Neutrophil (primary cell): ENCODE data around the gene STARD5.

Experiments
- H3K27ac ChIP-seq: fragments of 200-600 bp; sonication (generic); 2 replicates; pipeline ENCODE4 v1.5.1; 2016; ENCODE audit warnings: mild to moderate bottlenecking, moderate library complexity
- H3K27me3 ChIP-seq: fragments of 200-600 bp; sonication (generic); 2 replicates; pipeline ENCODE4 v1.6.0; 2016; ENCODE audit warnings: mild to moderate bottlenecking
- H3K36me3 ChIP-seq: fragments of 200-600 bp; sonication (generic); 2 replicates; pipeline ENCODE4 v1.5.1; 2017
- H3K4me1 ChIP-seq, 2 experiments: fragments of 200-600 bp in 1 of 2; sonication (generic) in 1 of 2; 1 replicate in 1 of 2; 2 replicates in 1 of 2; pipeline versions ENCODE4 v1.5.1 to v1.6.1; 2013 to 2016; ENCODE audit warnings: low read depth in 1 of 2, low read length in 1 of 2, mild to moderate bottlenecking in 1 of 2, moderate library complexity in 1 of 2; ENCODE audit not compliant: control insufficient read depth in 1 of 2, insufficient read depth in 1 of 2
- H3K4me3 ChIP-seq, 2 experiments: fragments of 200-600 bp in 1 of 2; sonication (generic) in 1 of 2; 1 replicate in 1 of 2; 2 replicates in 1 of 2; pipeline ENCODE4 v1.5.1; 2013 to 2016; ENCODE audit warnings: low read depth in 1 of 2, low read length in 1 of 2, mild to moderate bottlenecking in 1 of 2, moderate library complexity in 1 of 2
- H3K9me3 ChIP-seq: fragments of 200-600 bp; sonication (generic); 2 replicates; pipeline ENCODE4 v1.5.1; 2016
- CTCF ChIP-seq: fragments of 200-600 bp; sonication (generic); IDR thresholded peaks from 2 replicates; pipeline ENCODE4 v1.5.1; 2016; ENCODE audit warnings: antibody characterized with exemption

The STARD5 gene

GRCh38 chr15:81316267-81316666 lies 7.7 kb downstream of the STARD5 start:
- peaks cover 23 to 25% of the 10 kb centered on the region in 2 experiments for H3K4me1 ChIP-seq
- no peaks in the 10 kb centered on the region for H3K9me3 ChIP-seq
- no peaks in the 10 kb centered on the region for H3K27me3 ChIP-seq
- peaks cover 88% of the 10 kb centered on the region for H3K36me3 ChIP-seq
- H3K4me3 ChIP-seq = no peak overlapping the region
- peak overlapping the region; percentile 16 for H3K27ac ChIP-seq
- no peak for TF ChIP-seq CTCF

- H3K4me3 ChIP-seq = no peak overlapping the region
- no peak overlapping the region for H3K27ac ChIP-seq
- no peaks in the 10 kb centered on the region for H3K27me3 ChIP-seq
- no peaks in the 10 kb centered on the region for H3K9me3 ChIP-seq
- H3K4me1 ChIP-seq = peaks cover 28 to 30% of the 10 kb centered on the region in 2 experiments
- peaks cover 91% of the 10 kb centered on the region for H3K36me3 ChIP-seq
- TF ChIP-seq CTCF = no peak
Measured at GRCh38 chr15:81315452-81316175, 8.3 kb downstream of the STARD5 start.

GRCh38 chr15:81314378-81314777 lies 9.6 kb downstream of the STARD5 start:
- TF ChIP-seq CTCF = no peak
- no peaks in the 10 kb centered on the region for H3K27me3 ChIP-seq
- no peaks in the 10 kb centered on the region for H3K9me3 ChIP-seq
- H3K27ac ChIP-seq = peak overlapping the region; percentile 96
- peaks cover 28 to 30% of the 10 kb centered on the region in 2 experiments for H3K4me1 ChIP-seq
- H3K36me3 ChIP-seq = peaks cover 92% of the 10 kb centered on the region
- no peak overlapping the region for H3K4me3 ChIP-seq

GRCh38 chr15:81313686-81314085 lies 10.3 kb downstream of the STARD5 start:
- H3K36me3 ChIP-seq = peaks cover 92% of the 10 kb centered on the region

GRCh38 chr15:81312790-81313543 lies 11.0 kb downstream of the STARD5 start:
- Histone ChIP-seq H3K4me1 (peaks cover 28 to 30% of the 10 kb centered on the region in 2 experiments), H3K27me3 (no peaks in the 10 kb centered on the region), H3K9me3 (no peaks in the 10 kb centered on the region), H3K27ac (peak overlapping the region; percentile 96), H3K36me3 (peaks cover 92% of the 10 kb centered on the region), H3K4me3 (peak overlapping the region in 1 of 2 experiments; percentile 15)
- TF ChIP-seq CTCF = no peak

More at GRCh38 chr15:81313686-81314085, 10.3 kb downstream of the STARD5 start:
- no peak overlapping the region for H3K4me3 ChIP-seq
- no peaks in the 10 kb centered on the region for H3K9me3 ChIP-seq
- H3K27ac ChIP-seq = peak overlapping the region; percentile 96
- H3K4me1 ChIP-seq = peaks cover 28 to 30% of the 10 kb centered on the region in 2 experiments
- TF ChIP-seq CTCF = no peak
- no peaks in the 10 kb centered on the region for H3K27me3 ChIP-seq
